Trophoblast cell (in vitro differentiated cells and primary cell): ENCODE data around the gene ZYG11A.
A peak's percentile ranks its signal among the peaks of the same experiment; 100 is the strongest.
"Not testable (repeated sequence)": the region's sequence is repeated elsewhere in the genome, so short reads cannot be mapped to it uniquely, and the experiment has no call there.

ENCODE experiments used
- DNase-seq, 2 donors: peaks; one replicate each; pipeline ENCODE4 v3.0.0-alpha.2; 2016
- H2AFZ ChIP-seq: 2 replicates; pipeline ENCODE4 v1.6.1; 2013; ENCODE audit warnings: low read length, moderate library complexity, mild to moderate bottlenecking; ENCODE audit not compliant: insufficient read depth, poor library complexity
- H2AK5ac ChIP-seq: 2 replicates; pipeline ENCODE4 v1.6.1; 2013; ENCODE audit warnings: mild to moderate bottlenecking, low read length
- H2BK120ac ChIP-seq: 2 replicates; pipeline ENCODE4 v1.6.1; 2013; ENCODE audit warnings: low read length, mild to moderate bottlenecking, moderate library complexity; ENCODE audit not compliant: insufficient read depth, poor library complexity
- H2BK12ac ChIP-seq: 2 replicates; pipeline ENCODE4 v1.6.1; 2013; ENCODE audit warnings: mild to moderate bottlenecking, low read length, moderate library complexity
- H2BK5ac ChIP-seq: 2 replicates; pipeline ENCODE4 v1.6.1; 2013; ENCODE audit warnings: low read length, low read depth, moderate library complexity, mild to moderate bottlenecking; ENCODE audit not compliant: poor library complexity
- H3K14ac ChIP-seq: 2 replicates; pipeline ENCODE4 v1.6.1; 2013; ENCODE audit warnings: mild to moderate bottlenecking, low read length
- H3K18ac ChIP-seq: 2 replicates; pipeline ENCODE4 v1.6.1; 2013; ENCODE audit warnings: mild to moderate bottlenecking, low read length
- H3K23ac ChIP-seq: 2 replicates; pipeline ENCODE4 v1.6.1; 2013; ENCODE audit warnings: low read length
- H3K27ac ChIP-seq: 2 replicates; pipeline ENCODE4 v1.5.1; 2013; ENCODE audit warnings: low read depth, mild to moderate bottlenecking, inconsistent platforms, low read length, moderate library complexity
- H3K27me3 ChIP-seq: 2 replicates; pipeline ENCODE4 v1.6.1; 2013; ENCODE audit warnings: inconsistent platforms, mild to moderate bottlenecking, low read length, moderate library complexity; ENCODE audit not compliant: insufficient read depth
- H3K36me3 ChIP-seq, 2 experiments: 1 replicate in 1 of 2; 2 replicates in 1 of 2; pipeline ENCODE4 v1.6.1; 2013; ENCODE audit warnings: low read length in 2 of 2, mild to moderate bottlenecking in 2 of 2, moderate library complexity in 1 of 2; ENCODE audit not compliant: insufficient read depth in 2 of 2, control insufficient read depth in 1 of 2
- H3K4ac ChIP-seq: 2 replicates; pipeline ENCODE4 v1.6.1; 2013; ENCODE audit warnings: low read depth, mild to moderate bottlenecking, low read length, moderate library complexity
- H3K4me1 ChIP-seq, 2 experiments: 1 replicate in 1 of 2; 2 replicates in 1 of 2; pipeline ENCODE4 v1.6.1; 2013; ENCODE audit warnings: low read length in 2 of 2, mild to moderate bottlenecking in 2 of 2, moderate library complexity in 1 of 2; ENCODE audit not compliant: insufficient read depth in 2 of 2, control insufficient read depth in 1 of 2
- H3K4me2 ChIP-seq: 2 replicates; pipeline ENCODE4 v1.6.1; 2013; ENCODE audit warnings: inconsistent platforms, mild to moderate bottlenecking, low read length, moderate library complexity
- H3K4me3 ChIP-seq: 2 replicates; pipeline ENCODE4 v1.5.1; 2013; ENCODE audit warnings: mild to moderate bottlenecking, low read depth, low read length, inconsistent platforms
- H3K79me1 ChIP-seq: one replicate; pipeline ENCODE4 v1.6.1; 2013; ENCODE audit warnings: low read length
- H3K79me2 ChIP-seq: 2 replicates; pipeline ENCODE4 v1.6.1; 2013; ENCODE audit warnings: low read length, mild to moderate bottlenecking; ENCODE audit not compliant: control insufficient read depth, insufficient read depth, poor library complexity
- H3K9ac ChIP-seq: 2 replicates; pipeline ENCODE4 v1.6.1; 2013; ENCODE audit warnings: mild to moderate bottlenecking, low read length
- H3K9me3 ChIP-seq: 2 replicates; pipeline ENCODE4 v1.6.1; 2013; ENCODE audit warnings: low read depth, mild to moderate bottlenecking, control low read depth, inconsistent platforms, low read length; ENCODE audit not compliant: insufficient read depth
- H4K12ac ChIP-seq: 2 replicates; pipeline ENCODE4 v1.6.1; 2013; ENCODE audit warnings: low read depth, mild to moderate bottlenecking, low read length, moderate library complexity
- H4K8ac ChIP-seq: 2 replicates; pipeline ENCODE4 v1.6.1; 2013; ENCODE audit warnings: low read depth, mild to moderate bottlenecking, low read length, moderate library complexity
- H4K91ac ChIP-seq: one replicate; pipeline ENCODE4 v1.6.1; 2013; ENCODE audit warnings: low read depth, mild to moderate bottlenecking, low read length, moderate library complexity
- WGBS: extraction: QIAGEN DNeasy Blood & Tissue Kit; methylation state at CpG from one replicate; pipeline ENCODE4 v1.1.7; 2013; ENCODE audit warnings: missing lambda C conversion rate; ENCODE audit not compliant: insufficient read length, insufficient coverage; ENCODE audit errors: extremely low coverage; 5-methylcytosine and 5-hydroxymethylcytosine counted together

Gene ZYG11A

DNA sequence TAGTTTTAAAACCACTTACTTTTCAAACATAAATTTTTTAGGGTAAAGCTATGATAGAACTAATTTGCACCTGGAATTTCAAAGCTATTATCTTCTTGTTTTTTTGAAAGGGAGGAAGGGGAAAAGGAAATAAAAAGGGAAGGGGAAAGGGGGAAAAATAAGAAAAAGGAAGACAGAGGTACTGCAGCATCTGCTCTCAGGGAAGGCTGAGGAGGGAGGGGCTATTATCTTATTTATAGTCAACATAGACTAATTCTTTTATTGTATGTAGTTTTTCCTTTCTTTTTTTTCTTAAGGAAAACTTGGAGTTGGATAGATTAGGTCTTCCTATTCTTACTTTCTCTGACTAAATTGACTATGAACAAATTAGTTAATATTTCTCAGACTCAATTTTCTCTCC is 41.5 kb upstream of the ZYG11A start:
- no peak for DNase-seq
- no peak overlapping the region for H3K23ac ChIP-seq
- H3K4me3 ChIP-seq, result no peak overlapping the region
- no peak overlapping the region for H2BK120ac ChIP-seq
- H3K9me3 ChIP-seq, result no peaks in the 10 kb centered on the region
- H2AK5ac ChIP-seq, result no peak overlapping the region
- no peak overlapping the region for H2BK12ac ChIP-seq
- no peaks in the 10 kb centered on the region for H3K79me2 ChIP-seq
- no peak overlapping the region for H4K91ac ChIP-seq
- no peaks in the 10 kb centered on the region for H3K4me1 ChIP-seq
- H3K9ac ChIP-seq, result no peak overlapping the region
- H4K12ac ChIP-seq, result no peak overlapping the region
- peaks cover 8 to 15% of the 10 kb centered on the region in 2 experiments for H3K36me3 ChIP-seq
- no peak overlapping the region for H2BK5ac ChIP-seq
- H3K4me2 ChIP-seq, result no peak overlapping the region
- no peak overlapping the region for H3K18ac ChIP-seq
- no peak overlapping the region for H3K4ac ChIP-seq
- H3K14ac ChIP-seq, result no peak overlapping the region
- no peaks in the 10 kb centered on the region for H3K27me3 ChIP-seq
- H3K27ac ChIP-seq, result no peak overlapping the region
- no peak overlapping the region for H4K8ac ChIP-seq
- H3K79me1 ChIP-seq, result no peaks in the 10 kb centered on the region
- no peak overlapping the region for H2AFZ ChIP-seq

- not testable (repeated sequence) for H3K4me1 ChIP-seq, H3K23ac ChIP-seq, H3K9me3 ChIP-seq, H3K14ac ChIP-seq, H3K27ac ChIP-seq, H2BK5ac ChIP-seq, H3K9ac ChIP-seq, H2AFZ ChIP-seq, H2AK5ac ChIP-seq, DNase-seq, H4K8ac ChIP-seq, H3K4ac ChIP-seq, H3K18ac ChIP-seq, H2BK12ac ChIP-seq, H3K79me2 ChIP-seq, H4K12ac ChIP-seq, H3K4me3 ChIP-seq, H2BK120ac ChIP-seq, H3K79me1 ChIP-seq, H3K27me3 ChIP-seq, H3K4me2 ChIP-seq, H4K91ac ChIP-seq
- H3K36me3 ChIP-seq, result peaks cover 6 to 12% of the 10 kb centered on the region in 2 experiments
- WGBS, result no CpG with 5 or more reads among the region's 3 CpGs
Measured at GRCh38 chr1:52804083-52804482, 38.5 kb upstream of the ZYG11A start.

GRCh38 chr1:52814465-52814864 is 28.1 kb upstream of the ZYG11A start:
- no peak overlapping the region for H4K8ac ChIP-seq
- no peak overlapping the region for H4K12ac ChIP-seq
- H2BK12ac ChIP-seq, result no peak overlapping the region
- DNase-seq, result peak; percentile 39 to 63
- no peak overlapping the region for H2AFZ ChIP-seq
- no peaks in the 10 kb centered on the region for H3K27me3 ChIP-seq
- no peaks in the 10 kb centered on the region for H3K9me3 ChIP-seq
- no peak overlapping the region for H3K18ac ChIP-seq
- no peaks in the 10 kb centered on the region for H3K79me2 ChIP-seq
- no peaks in the 10 kb centered on the region for H3K4me1 ChIP-seq
- H2BK5ac ChIP-seq, result no peak overlapping the region
- H3K23ac ChIP-seq, result no peak overlapping the region
- H3K4ac ChIP-seq, result no peak overlapping the region
- H2BK120ac ChIP-seq, result no peak overlapping the region
- H3K79me1 ChIP-seq, result no peaks in the 10 kb centered on the region
- H3K4me2 ChIP-seq, result no peak overlapping the region
- no peak overlapping the region for H3K9ac ChIP-seq
- H2AK5ac ChIP-seq, result no peak overlapping the region
- H3K36me3 ChIP-seq, result peaks cover 12 to 14% of the 10 kb centered on the region in 2 experiments
- H3K27ac ChIP-seq, result no peak overlapping the region
- H4K91ac ChIP-seq, result no peak overlapping the region
- H3K14ac ChIP-seq, result no peak overlapping the region
- no peak overlapping the region for H3K4me3 ChIP-seq
- no CpG with 5 or more reads among the region's 2 CpGs for whole genome bisulfite sequencing

GRCh38 chr1:52820830-52821229 is 21.7 kb upstream of the ZYG11A start:
- H3K23ac ChIP-seq, H4K91ac ChIP-seq, H3K14ac ChIP-seq, H3K9ac ChIP-seq, H2AK5ac ChIP-seq, H2AFZ ChIP-seq, H3K4me3 ChIP-seq, H3K79me1 ChIP-seq, H2BK5ac ChIP-seq, H3K4me1 ChIP-seq, H3K27me3 ChIP-seq, H4K8ac ChIP-seq, H3K79me2 ChIP-seq, DNase-seq, H3K27ac ChIP-seq, H4K12ac ChIP-seq, H3K9me3 ChIP-seq, H2BK12ac ChIP-seq, H3K18ac ChIP-seq, H2BK120ac ChIP-seq, H3K4ac ChIP-seq, H3K4me2 ChIP-seq: not testable (repeated sequence)
- H3K36me3 ChIP-seq, result peaks cover 14 to 15% of the 10 kb centered on the region in 2 experiments
- WGBS, result no CpG with 5 or more reads among the region's 5 CpGs
